ENCODE results near the gene XPNPEP1. TPM values are rescaled to one million over a fixed set of nuclear protein-coding genes. Genes with fewer than 3 reads are reported as not detected.

The XPNPEP1 gene
- total RNA-seq, 2 donors from 2014 or later: 39.2 to 50.2 TPM

DNA sequence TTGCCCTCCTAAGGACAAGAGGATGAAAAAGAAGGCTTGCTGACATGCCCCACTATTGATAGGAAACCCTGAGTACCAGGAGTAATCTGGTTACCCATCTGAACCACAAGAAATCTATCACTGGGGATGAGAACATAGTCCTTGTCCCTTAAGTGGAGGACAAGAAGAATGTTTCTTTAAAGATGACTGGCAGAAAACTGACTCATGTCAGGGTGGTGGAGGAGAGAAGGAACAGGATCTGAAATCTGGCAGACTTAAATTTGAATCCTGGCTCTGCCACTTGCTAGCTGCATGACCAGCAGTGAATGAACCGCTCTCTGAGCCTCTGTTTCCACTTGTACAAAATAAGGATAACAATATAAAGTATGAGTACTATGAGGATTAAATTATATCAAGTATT lies 38.9 kb upstream of the XPNPEP1 start:
- H3K36me3 Mint-ChIP-seq (ENCODE audit: low read depth): no peaks in the 10 kb centered on the region
- no peaks in the 10 kb centered on the region for H3K36me3 ChIP-seq (ENCODE audit: control insufficient read depth, insufficient read depth, low read length)
- H3K9me3 Mint-ChIP-seq: no peaks in the 10 kb centered on the region
- no peak for DNase-seq
- TF ChIP-seq CTCF (conservative IDR thresholded peaks at IDR 0.05): no peak
- no peak overlapping the region for H3K9ac ChIP-seq (ENCODE audit: extremely low read depth, low read length, poor library complexity, severe bottlenecking)
- peaks cover 38% of the 10 kb centered on the region for H3K4me1 Mint-ChIP-seq
- no peaks in the 10 kb centered on the region for H3K9me3 ChIP-seq (ENCODE audit: control insufficient read depth, low read length)
- peaks cover 20% of the 10 kb centered on the region for H3K4me1 ChIP-seq (ENCODE audit: control insufficient read depth, insufficient read depth, low read length)
- H3K4me3 Mint-ChIP-seq: no peak overlapping the region
- no peaks in the 10 kb centered on the region for H3K27me3 ChIP-seq (ENCODE audit: control insufficient read depth, insufficient read depth, low read length, poor library complexity, severe bottlenecking)
- no peak overlapping the region for H3K27ac Mint-ChIP-seq
- no peak overlapping the region for H3K4me3 ChIP-seq (ENCODE audit: low read length)
- H3K27ac ChIP-seq (ENCODE audit: low read depth, low read length): no peak overlapping the region
- WGBS, 2 experiments (ENCODE audit: insufficient coverage in 1 of 2, insufficient read length in 1 of 2): no CpG with 5 or more reads among the region's 1 CpG
- H3K27me3 Mint-ChIP-seq (ENCODE audit: insufficient read depth): no peaks in the 10 kb centered on the region

DNA sequence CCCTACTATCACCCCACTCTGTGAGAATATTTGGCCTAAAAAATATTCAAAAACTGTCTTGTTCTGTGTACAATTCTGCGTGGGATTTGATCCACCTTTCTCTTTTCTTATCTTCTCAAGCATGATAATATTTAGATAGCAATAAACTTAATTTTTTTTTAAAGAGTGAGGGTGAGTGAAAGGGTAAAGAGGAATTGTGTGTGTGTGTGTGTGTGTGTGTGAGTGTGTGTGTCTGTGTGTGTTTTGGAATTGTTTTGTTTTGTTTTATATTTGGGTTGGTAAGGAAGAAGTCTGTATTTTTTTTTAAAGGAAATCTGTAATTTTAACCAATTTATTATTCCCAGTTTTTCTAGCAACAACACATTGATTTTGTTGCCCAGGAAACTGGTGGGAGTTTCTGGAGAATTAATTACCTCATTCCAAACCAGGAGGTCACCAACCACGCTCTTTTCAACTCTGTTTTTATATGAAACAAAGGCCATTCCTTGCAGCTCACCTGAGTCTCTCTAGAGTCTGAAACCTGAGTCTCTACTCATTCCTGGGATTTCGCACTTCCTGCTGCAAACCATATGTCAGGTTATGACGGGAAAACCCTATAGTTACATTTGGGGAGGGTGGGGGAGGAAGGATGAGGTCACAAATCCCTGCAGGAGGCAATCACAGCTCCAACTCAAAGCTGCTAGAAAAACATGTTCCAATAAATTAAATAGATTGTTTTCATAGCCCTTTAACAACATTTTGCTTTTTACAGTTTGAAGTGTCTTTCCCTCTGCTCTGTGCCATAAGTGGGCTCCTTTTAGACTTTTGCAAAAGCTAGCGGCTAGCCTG lies 38.1 kb upstream of the XPNPEP1 start:
- no peaks in the 10 kb centered on the region for H3K9me3 Mint-ChIP-seq
- H3K4me3 Mint-ChIP-seq: no peak overlapping the region
- no peaks in the 10 kb centered on the region for H3K9me3 ChIP-seq (ENCODE audit: control insufficient read depth, low read length)

DNA sequence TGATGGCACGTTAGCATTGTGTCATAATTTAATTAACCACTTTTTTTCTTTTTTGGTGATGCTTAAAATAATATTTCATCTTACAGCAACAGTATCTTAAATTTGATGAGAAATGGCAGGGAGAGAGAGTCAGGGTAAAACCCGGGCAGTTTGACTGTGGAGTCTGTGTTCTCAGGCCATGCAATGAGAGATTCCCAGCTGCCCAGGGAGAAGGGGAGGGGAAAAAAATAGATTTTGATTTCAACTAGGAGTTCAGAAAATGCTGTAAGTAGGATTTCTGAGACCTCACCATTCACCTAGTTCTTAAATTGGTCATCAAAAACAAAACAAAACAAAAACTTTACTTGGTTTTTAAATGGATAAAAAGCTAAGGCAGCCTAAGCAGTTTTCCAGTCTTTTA lies 37.4 kb upstream of the XPNPEP1 start:
- H3K27ac Mint-ChIP-seq: peak overlapping the region; percentile 59
- H3K9me3 ChIP-seq (ENCODE audit: control insufficient read depth, low read length): no peaks in the 10 kb centered on the region
- H3K9me3 Mint-ChIP-seq: no peaks in the 10 kb centered on the region
- no peak overlapping the region for H3K9ac ChIP-seq (ENCODE audit: extremely low read depth, low read length, poor library complexity, severe bottlenecking)
- H3K27me3 ChIP-seq (ENCODE audit: control insufficient read depth, insufficient read depth, low read length, poor library complexity, severe bottlenecking): no peaks in the 10 kb centered on the region
- peaks cover 31% of the 10 kb centered on the region for H3K4me1 Mint-ChIP-seq
- H3K36me3 ChIP-seq (ENCODE audit: control insufficient read depth, insufficient read depth, low read length): no peaks in the 10 kb centered on the region
- no peak overlapping the region for H3K27ac ChIP-seq (ENCODE audit: low read depth, low read length)
- no peak for TF ChIP-seq CTCF (conservative IDR thresholded peaks at IDR 0.05)
- WGBS, 2 experiments (ENCODE audit: insufficient coverage in 1 of 2, insufficient read length in 1 of 2): 70 to 100% methylated on average over 1 to 2 of the region's 2 CpGs
- no peaks in the 10 kb centered on the region for H3K27me3 Mint-ChIP-seq (ENCODE audit: insufficient read depth)
- H3K4me1 ChIP-seq (ENCODE audit: control insufficient read depth, insufficient read depth, low read length): peaks cover 11% of the 10 kb centered on the region
- H3K4me3 ChIP-seq (ENCODE audit: low read length): no peak overlapping the region
- no peak overlapping the region for H3K4me3 Mint-ChIP-seq
- H3K36me3 Mint-ChIP-seq (ENCODE audit: low read depth): no peaks in the 10 kb centered on the region
- DNase-seq: no peak

More for the DNA sequence above, 38.1 kb upstream of the XPNPEP1 start:
- DNase-seq: no peak
- Mint-ChIP-seq H3K4me1 (peaks cover 31% of the 10 kb centered on the region), H3K36me3 (ENCODE audit: low read depth) (no peaks in the 10 kb centered on the region), H3K27me3 (ENCODE audit: insufficient read depth) (no peaks in the 10 kb centered on the region), H3K27ac (peak overlapping the region; percentile 59)
- Histone ChIP-seq H3K4me3 (ENCODE audit: low read length) (no peak overlapping the region), H3K27me3 (ENCODE audit: control insufficient read depth, insufficient read depth, low read length, poor library complexity, severe bottlenecking) (no peaks in the 10 kb centered on the region), H3K4me1 (ENCODE audit: control insufficient read depth, insufficient read depth, low read length) (peaks cover 12% of the 10 kb centered on the region), H3K9ac (ENCODE audit: extremely low read depth, low read length, poor library complexity, severe bottlenecking) (no peak overlapping the region), H3K36me3 (ENCODE audit: control insufficient read depth, insufficient read depth, low read length) (no peaks in the 10 kb centered on the region), H3K27ac (ENCODE audit: low read depth, low read length) (no peak overlapping the region)
- 74 to 77% methylated on average over 2 to 5 of the region's 5 CpGs for WGBS, 2 experiments (ENCODE audit: insufficient coverage in 1 of 2, insufficient read length in 1 of 2)
- no peak for TF ChIP-seq CTCF (conservative IDR thresholded peaks at IDR 0.05)

Measured in endodermal cell (in vitro differentiated cells).